ENCODE results near the gene ZDHHC11.

DNA sequence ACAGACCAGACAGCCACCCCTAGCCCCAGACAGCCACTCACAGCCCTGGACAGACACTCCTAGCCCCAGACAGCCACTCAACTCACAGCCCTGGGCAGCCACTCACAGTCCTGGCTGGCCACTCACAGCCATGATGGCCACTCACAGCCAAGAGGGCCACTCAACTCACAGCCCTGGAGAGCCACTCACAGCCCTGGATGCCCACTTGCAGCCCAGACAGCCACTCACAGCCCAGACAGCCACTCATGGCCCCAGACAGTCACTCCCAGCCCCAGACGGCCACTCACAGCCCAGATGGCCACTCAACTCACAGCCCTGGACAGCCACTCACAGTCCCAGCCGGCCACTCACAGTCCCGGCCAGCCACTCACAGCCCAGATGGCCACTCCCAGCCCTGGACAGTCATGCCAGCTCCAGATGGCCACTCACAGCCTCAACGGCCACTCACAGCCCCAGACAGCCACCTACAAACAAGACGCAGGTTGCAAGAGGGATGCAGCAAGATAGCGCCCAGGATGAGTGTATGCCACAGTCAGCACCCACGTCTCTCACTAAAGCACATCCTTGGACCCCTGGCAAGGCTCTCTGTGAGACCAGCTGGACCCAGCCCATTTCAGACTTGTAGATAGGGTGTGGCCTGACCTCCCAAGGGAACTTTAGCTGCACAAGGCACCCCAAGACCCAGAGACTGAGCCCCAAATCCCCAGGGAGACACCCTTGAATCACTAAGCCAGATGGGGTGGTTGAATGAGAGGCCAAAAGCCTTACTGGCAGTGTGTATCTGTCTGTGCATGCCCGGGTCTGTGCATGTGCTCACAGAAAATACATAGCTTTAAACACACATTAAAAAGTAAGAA, 88.7 kb downstream of the ZDHHC11 start:
- TF ChIP-seq EZH2phosphoT487 (IDR thresholded peaks at IDR 0.05; ENCODE audit: borderline replicate concordance, low read length) (no peak), CTCF (IDR thresholded peaks at IDR 0.05; ENCODE audit: low read depth, low read length, poor library complexity, severe bottlenecking) (no peak)

Data from DOHH2 (cell line).